ENCODE results near the gene LASP1NB.

LASP1NB gene

DNA sequence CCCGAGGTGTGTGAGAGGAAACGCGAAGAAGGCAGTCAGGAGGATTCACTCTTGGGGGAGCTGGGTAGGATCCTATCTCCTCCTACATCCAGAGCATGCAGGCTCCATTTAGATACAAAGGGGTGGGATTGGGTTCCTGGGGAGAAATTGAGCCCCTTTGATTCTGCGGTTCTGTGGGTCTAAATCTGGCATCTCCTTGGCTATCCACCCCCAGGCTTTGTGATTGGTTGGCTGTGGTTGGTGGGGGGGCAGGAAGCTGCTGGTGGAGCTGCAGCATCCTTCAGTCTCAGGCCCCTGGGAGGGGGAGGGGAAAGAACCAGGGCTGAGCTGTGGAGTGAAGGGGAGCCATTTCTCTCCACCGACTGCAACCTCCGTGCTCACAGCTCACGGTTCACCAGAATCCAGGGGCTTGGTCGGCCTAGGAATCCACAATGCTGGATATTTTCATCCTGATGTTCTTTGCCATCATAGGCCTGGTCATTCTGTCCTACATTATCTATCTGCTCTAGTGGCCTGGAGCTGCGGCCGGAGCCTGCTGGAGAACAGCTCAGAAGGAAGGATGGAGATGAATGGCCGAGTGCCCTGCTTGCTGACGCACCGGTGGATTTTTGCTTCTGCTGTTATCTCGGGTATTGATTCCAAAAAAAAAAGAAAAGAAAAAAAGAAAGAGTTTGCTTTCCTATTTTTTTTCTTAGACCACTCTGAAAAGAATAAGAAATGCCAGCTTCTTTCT lies at the start of gene LASP1NB:
Gene LASP1NB (plus strand): TSS at position 352 of the 733 bp plus-strand sequence.
- DNase-seq (ENCODE audit: low read depth in 2 of 2): peak in 1 of 2 experiments; percentile 24

DNA sequence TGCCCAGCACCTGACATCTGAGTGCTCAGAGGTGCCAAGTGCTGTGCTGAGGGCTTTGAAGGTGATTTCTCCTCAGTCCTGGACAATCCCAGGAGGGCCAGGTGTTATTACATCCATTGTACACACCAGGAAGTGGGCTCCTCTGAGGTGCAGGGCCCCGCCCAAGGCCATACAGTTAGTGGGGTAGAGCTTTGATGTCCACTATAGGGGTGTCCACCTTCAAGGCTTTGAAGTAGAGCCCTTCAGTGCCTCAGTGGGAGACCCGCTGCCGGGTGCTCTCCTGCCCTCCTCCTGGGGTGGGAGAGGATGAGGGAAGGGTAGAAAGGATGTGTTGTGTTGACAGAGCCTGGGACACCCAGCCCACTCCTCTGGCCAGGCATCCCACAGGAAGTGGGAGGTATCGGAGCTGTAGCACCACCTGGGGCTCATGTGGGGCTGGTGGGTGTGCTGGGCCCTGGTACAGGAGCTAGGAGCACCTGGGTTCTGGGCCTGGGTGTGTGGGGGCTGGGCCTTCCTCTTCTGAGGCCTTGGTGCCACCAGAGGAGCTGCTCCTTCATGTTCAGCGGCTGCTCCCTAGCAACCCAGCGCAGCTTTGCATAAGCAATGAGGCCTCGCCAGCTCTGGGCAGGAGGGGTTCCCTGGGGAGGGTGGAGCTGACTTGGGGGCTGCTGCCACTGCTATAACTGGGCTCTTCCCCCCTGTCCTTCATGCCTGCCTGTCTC lies 48.1 kb upstream of the LASP1NB start:
- DNase-seq (ENCODE audit: low read depth in 2 of 2): no peak

DNA sequence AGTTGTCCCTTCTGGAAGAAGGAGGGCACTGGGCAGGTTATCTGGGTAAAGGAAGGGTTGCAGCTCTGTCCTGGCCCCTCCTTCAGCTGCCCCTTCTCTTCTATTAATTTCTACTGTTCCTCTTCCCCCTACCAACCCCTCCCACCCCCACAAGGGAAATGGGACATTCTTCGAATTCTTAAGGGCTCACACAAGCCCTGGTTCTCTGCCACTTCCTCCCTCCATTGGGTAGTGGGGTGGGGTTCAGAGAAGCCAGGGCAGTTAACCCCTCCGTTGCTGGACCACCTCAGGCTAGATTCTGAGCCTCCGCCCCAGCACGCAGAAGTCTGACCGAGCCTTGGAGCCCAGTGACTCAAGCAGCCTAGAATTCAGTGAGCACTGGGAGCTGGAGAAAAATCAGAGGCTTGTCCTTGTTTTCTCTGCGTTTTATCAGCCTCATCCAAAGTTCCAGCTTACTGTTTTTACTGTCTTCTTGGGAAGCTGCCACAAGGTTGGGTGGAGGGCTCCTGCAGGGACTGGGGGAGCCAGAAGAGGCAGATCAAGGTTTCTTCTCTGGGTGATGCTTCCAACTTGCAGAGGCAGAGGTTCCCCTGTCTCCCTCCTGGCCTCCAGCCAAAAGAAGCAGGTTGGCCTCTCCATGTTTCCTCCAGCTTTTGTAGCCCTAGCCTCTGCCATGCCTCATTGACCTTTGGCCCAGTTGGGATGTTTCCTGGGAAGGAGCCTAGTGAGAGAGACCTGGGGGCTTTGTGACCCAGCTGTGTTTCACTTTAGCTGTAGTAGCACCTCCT lies 45.3 kb upstream of the LASP1NB start:
- DNase-seq (ENCODE audit: low read depth in 2 of 2): no peak

DNA sequence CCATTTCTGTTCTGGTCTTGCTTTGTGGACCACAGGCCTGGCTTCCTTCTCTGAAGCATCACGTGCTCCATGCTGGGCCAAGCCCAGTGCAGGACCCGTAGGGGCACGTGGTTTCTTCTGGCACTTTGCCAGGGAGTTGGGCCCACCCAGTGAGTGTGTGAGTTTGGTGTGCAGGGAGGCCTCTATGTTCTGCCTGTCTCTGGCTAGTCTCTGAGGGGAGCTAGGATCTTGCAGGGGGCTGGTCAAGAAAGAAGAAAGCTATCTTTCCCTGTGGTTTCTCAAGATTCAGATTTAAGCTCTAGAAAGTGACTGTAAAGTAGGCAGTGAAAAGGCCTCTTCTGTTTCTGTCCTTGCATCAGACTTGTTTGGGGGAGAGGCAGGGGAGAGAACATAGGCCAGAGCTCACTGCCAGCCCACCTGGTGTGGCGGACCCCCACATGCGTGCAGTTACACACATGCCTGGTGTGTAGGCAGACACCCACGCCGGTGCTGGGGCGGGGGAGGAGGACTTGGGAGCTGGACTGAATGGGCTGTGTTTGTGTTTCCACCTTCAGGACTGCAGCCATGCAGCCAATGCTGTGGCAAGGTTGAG lies 43.7 kb upstream of the LASP1NB start:
- no peak for DNase-seq (ENCODE audit: low read depth in 2 of 2)

DNA sequence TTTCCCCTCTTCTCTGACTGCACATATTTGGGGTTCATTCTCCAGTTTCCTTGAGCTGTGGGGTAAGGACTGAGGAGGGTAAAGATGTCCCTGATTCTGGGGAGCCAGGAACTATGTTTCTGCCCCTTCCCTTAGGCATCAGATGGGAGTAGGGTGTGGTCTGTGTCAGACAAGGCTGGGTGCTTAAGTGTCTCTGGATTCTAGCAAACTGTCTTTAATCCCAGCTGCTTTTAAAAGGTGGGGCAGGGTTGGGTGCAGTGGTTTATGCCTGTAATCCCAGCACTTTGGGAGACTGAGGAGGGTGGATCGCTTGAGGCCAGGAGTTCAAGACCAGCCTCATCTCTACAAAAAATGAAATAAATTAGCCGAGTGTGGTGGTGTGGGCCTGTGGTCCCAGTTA lies 42.5 kb upstream of the LASP1NB start:
- no peak for DNase-seq (ENCODE audit: low read depth in 2 of 2)

DNA sequence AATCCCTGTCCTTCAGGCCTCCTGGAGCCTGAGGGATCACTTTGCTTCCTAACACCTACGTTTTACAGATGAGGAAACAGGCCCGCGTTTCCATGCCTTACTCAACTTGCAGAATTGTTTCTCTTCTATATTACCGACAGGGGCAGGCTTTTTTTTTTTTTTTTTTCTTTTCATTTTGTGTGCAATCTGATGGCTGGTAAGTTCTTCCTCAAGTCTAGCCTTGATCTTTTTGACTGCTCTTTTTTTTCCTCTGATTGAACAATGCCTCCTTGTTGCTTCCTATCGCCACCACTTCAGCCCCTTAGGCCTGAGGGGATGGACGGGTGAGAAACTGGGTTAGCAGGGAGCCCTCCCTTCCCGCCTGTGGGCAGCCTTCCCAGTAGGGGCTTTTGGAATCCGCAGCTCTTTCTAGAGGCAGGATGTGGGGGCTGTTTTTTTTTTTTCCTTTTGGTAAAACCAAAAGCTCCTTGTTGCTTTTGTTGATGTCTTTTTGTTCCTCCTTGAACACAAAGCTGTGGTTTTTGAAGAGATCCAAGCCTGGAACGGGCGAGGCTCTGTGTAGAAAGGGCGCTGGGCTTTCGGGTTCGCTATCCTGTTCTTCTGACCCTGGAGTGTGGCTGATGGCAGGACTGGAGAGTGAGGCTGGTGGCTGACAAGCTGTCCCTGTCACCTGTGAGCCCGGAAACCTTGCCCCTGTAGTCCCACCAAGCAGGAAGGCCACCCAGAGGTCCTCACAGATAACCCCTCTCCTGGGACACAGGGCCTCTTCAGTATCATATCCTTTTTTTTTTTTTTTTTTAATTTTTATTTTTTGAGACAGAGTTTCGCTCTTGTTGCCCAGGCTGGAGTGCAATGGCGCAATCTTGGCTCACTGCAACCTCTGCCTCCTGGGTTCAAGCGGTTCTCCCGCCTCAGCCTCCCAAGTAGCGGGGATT lies 41.6 kb upstream of the LASP1NB start:
- DNase-seq (ENCODE audit: low read depth in 2 of 2): no peak

DNA sequence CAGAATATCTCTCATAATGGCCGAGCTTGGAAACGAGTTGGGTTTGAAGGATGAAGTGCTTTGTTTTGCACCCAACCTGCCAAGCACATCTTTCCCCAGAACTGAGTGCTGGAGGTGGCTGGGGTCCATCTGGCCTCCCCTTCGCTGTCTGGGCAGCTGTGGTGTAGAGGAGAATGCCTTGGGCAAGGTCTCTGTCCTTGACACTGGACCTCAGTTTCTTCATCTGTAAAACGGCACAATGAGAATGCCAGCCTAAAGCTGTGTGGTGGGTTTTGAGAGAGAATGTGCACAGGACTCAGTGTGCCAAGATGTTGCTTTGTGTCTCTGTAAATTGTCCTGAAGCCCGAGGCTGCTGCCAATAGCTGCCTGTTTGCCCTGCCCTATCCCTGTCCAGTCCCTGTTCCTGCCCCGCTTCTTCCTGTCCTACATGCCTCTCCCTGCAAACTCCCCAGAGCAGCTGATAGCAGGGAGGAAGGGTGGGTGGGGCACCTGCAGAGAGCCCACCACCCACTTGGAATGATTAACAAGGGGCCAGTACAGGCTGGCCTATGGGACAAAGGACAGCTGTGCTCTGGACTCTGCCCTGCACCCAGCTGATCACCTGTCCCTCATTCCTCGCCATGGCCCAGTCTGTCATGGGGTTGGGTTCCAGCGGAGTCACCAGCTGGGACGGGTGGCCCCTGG lies 40.2 kb upstream of the LASP1NB start:
- DNase-seq (ENCODE audit: low read depth in 2 of 2): no peak

DNA sequence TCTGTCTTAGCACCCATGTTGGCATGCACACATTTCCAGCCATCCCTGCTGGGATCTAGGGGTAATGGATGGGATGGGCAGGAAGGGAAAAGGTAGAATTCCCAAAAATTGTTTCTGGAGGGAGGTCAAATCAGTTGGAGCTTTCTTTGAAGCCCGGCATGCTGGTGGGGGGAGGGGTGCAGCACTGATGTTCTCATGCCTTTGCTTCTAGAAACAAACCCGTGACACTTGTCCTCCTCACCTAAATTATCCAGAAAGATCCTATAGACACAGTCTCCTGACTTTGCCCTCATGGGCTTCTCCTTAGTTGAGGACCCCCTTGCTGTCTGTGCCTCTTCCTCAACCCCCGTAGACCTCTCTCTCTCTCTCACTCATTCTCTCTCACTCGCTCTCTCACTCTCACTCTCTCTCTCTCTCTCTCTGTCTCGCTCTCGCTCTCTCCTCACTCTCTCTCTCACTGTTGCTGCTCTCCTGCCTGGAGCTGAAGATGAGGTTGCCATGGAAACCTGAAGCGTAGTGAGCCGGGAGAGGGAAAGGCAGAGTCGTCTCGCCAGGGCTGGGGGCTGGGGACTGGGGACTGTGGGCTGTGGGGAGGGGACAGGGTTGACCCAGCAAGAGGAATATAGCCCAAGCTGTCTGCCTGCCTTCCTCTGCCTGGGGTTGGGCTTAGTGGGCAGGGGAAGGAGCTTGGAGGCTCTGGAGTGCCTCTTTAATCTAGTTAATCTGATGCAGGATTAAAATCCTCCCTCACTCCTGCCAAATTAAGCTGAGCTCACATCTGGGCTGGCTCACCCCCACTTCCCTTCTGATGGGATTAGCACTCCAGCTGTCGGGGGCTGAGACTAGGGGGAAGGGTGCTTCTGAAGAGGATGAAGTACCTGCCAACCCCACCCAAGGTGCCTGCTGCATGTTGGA lies 39.4 kb upstream of the LASP1NB start:
- no peak for DNase-seq (ENCODE audit: low read depth in 2 of 2)

DNA sequence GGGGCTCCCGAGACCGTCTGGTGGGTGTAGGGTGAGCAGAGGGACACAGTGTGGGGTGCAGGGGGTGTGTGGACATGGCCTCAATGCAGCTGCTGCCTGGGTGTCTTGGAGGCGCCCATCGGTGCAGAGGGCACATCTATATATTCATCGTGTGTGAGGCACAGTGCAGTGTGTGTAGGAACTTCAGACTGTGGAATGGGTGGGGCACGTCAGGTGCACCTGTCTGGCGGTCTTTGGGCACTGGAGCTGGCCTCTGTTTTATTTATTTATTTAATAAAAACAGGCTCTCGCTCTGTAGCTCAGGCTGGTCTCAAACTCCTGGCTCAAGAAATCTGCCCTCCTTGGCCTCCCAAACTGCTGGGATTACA lies 38.8 kb upstream of the LASP1NB start:
- DNase-seq (ENCODE audit: low read depth in 2 of 2): no peak

DNA sequence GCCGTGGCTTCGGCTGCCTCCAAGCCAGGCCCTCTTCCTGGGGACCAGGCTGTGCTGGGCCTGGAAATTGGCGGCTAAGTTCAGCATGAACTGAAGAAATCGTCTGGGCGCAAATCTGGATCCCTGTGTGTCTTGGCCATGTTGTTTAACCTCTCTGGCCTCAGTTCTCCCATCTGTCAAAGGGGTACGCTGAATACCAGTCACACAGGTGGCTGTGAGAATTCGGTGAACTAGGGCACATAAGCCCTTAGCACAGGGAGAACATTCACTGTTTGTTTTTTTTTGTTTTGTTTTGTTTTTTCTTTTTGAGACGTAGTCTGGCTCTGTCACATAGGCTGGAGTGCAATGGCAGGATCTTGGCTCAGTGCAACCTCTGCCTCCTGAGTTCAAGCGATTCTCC lies 36.6 kb upstream of the LASP1NB start:
- DNase-seq (ENCODE audit: low read depth in 2 of 2): no peak

DNA sequence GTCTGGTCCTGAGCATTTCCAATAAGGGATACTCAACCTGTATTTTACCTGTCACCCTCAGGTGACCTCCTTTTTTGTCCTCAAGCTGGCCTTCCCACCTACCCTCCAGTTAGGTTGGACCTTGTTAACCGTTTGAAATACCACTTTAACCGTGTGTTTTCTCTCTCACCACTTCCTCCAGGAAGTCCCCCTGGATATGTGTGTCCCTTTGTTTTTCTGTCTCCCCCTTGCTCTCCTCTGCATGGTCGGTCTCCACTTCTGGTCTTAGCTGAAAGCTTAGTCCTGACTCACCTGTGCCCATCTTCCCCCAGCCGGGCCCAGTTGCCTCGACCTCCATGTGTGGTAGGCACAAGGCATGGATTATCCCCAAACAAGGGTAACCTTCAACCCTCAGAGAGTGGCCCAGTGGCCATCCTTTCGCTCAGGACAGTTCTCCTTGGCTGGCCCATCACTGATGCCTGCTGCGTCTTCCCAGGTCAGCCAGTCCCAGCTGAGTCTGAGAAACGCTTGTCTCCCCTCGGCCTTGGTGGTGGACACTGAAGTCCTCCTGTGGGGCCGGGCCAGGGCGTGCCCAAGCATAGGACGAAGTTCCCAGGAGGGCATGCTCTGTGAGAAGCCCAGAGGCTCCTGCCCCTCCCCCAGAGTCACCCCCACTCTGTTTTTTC lies 35.5 kb upstream of the LASP1NB start:
- DNase-seq (ENCODE audit: low read depth in 2 of 2): no peak

DNA sequence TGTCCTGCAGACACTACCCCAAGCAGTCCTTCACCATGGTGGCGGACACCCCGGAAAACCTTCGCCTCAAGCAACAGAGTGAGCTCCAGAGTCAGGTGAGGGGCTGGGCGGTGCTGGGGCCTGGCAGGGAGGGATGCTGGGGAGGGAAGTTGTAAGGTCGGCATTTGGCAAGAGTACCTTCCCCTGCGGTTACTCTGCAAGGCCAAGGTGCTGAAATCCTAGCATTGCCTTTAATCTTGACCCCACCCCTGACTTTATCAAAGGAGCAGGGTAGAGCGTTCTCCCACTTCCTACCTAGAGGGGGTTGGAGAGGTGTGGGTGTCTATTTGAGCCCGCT lies 35.0 kb upstream of the LASP1NB start:
- no peak for DNase-seq (ENCODE audit: low read depth in 2 of 2)

DNA sequence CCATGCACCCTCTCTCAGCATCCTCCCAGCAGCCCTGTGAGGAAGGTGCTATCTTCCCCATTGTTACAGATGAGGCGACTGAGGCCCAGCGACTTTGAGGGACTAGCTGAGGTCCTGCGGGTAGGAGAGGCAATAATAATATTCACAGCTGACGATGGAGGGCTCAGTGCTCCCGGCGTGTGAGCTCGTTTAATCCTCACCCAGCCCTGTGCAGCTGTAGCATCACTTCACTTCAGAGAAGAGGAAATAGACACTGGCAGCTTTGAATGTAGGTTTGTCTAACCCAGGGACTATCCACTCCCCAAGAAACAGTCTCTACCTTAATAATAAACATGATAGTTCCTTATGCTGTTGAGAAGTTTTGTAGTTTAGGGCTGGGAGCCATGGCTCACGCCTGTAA lies 34.0 kb upstream of the LASP1NB start:
- DNase-seq (ENCODE audit: low read depth in 2 of 2): no peak

DNA sequence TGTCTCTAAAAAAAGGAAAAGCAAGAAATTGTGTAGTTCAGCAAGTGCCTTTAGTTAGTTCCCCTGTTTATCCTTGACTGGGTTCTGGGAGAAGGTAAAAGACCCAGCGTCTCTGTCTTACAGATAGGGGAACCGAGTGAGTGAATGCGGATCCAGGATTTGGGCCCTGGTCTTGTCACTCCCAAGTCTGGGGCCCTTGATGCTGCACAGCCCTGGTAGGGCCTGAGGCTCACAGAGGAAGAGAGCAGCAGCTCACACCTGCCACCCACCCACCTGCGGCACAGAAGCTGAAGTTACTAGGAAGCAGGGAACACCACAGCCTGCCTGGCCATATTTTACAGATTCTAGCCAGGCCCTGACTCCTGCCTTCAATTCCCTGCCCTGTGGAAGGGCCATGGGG lies 33.3 kb upstream of the LASP1NB start:
- no peak for DNase-seq (ENCODE audit: low read depth in 2 of 2)

DNA sequence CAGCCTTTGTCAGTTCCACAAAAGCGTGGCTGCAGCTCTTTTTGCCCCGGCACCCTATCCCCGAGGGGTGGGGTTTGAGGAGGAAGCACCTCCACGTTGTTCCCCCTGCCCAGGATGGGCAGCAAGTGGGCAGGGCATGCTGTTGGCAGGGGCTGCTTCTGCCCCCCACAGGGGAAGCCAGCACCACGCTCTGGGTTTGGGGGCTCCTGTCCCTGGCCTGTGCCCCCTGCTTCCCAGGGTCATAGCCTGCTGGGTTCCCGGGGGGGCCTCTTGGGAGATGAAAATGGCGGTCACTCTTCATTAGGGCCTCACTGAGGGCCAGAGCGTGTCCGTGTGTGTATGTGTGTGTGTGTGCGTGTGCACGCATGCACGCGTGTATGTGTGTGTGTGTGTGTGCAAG lies 32.8 kb upstream of the LASP1NB start:
- DNase-seq (ENCODE audit: low read depth in 2 of 2): no peak

DNA sequence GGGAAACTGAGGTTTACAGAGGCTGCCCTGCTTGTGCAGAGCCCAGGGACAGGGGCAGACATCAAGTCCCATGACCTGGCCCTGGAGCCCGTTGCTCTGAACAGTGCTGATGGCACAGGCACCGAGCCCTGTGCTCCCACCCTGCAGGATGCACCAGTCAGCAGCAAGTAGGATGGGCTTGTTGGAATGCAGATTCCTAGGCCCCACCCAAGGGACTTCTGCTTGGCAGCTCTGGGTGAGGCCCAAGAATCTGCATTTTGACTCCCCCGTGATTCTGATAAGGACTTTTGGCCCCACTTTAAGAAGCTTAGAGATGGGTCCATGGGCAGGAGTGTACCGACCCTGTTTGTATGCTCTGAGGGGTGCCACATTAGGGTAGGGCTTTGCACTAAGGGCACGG lies 32.3 kb upstream of the LASP1NB start:
- no peak for DNase-seq (ENCODE audit: low read depth in 2 of 2)

DNA sequence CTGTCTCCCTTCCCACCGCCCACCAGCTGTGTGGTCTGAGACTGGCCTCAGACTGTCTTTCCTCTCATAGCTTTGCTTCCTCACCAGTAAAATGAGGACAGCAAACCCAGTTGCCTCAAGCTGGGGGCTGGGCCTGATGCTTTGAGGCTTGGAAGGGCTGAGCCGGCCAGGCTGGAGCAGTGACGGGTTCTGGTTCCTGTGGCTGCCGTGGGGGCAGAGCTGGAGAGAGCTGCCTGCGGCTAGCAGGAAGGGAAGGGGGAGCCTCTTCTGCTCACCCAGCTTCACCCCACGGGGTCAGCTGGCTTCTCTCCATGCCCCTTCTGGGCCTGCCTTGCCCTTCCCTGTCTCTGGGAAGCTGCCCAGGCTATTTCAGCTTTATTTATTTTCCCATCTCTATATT lies 31.8 kb upstream of the LASP1NB start:
- DNase-seq (ENCODE audit: low read depth in 2 of 2): no peak

DNA sequence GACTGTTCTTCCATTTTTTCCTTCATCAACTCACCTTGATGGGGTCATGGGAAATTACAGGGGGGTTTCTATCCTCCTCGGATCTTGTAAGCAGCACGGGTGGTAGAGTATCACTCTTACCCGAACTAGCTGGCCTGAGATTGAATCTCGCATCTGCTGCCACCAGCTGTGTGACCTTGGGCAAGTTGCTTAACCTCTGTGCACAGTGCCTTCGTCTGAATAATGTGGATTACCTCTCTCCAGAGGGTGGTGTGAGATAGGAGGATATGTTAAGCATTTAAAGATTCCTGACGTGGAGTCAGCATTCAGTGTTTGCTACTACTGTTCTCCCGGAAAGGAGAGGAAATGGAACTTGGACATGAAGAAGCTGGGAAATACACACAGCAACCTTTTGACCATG lies 31.1 kb upstream of the LASP1NB start:
- DNase-seq (ENCODE audit: low read depth in 2 of 2): no peak

DNA sequence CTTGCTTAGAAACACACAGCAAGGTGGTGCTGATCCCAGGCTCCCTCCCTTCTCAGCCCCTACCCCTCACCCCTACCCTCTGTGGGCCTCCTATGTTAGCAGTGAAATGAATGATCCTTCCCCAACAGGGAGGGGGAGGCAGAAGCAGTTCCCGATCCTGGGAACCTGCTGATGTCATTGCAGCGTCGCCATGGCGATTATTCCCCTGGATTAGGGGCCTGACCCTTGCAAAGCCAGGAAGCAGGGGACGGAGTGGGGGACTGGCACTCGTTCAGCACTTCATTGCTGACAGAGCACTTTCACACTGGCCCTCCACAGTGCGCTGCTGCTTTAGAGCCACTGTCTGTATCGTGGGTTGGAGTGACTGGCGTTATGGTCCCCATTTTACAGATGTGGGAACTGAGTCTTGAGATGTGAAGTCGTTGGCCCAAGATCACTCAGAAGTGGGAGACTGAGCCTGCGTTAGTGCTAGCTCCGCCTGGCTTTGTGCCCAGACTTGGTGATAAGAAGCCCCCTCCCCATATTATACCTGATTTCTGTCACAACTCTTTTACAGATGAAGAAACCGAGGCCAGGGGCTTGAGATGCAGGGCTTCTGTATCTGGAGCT lies 29.0 kb upstream of the LASP1NB start:
- no peak for DNase-seq (ENCODE audit: low read depth in 2 of 2)
